NAMALWA (cell line): ENCODE measurements around the gene RAB7A.

ENCODE experiments used
- DNase-seq: peaks from one replicate; pipeline ENCODE4 v3.0.0-alpha.2; 2015; ENCODE audit warnings: low spot score

The RAB7A gene

DNA sequence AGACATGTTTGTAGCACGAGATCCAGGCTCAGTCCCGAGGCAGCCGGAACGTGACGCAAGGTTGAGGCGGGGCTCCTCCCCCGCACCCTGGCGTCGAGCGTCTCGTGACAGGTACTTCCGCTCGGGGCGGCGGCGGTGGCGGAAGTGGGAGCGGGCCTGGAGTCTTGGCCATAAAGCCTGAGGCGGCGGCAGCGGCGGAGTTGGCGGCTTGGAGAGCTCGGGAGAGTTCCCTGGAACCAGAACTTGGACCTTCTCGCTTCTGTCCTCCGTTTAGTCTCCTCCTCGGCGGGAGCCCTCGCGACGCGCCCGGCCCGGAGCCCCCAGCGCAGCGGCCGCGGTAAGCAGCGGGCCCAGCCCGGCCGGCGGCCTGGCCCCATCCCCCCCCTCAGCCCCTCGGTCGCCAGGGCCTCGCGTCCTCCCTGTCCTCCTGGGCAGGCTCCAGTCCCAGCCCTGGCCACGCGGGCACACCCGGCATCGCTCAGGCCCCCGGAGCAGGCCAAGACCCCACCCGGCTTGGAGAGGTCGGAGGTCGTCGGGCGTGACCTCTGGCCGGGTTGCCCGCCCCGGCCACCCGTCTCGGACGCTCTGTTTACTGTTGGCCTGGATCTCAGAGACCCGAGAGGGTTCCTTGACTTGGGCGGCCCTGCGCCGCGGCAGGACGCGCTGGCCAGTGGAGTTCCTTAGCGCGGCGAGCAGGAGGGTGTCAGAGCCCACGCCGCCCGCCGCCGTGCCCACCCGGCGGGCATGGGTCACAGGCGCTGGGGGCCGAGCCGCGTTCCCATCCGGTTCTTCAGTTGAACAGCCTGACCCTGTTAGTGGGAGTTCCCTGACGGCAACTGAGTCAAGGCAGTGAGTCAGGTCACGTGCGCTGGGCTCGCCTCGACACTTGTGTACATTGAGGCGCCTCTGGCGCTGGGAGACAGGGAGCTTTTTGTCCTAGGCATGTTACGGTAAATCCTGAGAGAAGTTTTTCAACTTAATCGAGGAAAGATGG is at the start of gene RAB7A:
Gene RAB7A (plus strand): TSS at position 161 of the 994 bp plus-strand sequence. CDS start 69,185 bp downstream, outside the sequence.
- DNase-seq: peak; percentile 98

DNA sequence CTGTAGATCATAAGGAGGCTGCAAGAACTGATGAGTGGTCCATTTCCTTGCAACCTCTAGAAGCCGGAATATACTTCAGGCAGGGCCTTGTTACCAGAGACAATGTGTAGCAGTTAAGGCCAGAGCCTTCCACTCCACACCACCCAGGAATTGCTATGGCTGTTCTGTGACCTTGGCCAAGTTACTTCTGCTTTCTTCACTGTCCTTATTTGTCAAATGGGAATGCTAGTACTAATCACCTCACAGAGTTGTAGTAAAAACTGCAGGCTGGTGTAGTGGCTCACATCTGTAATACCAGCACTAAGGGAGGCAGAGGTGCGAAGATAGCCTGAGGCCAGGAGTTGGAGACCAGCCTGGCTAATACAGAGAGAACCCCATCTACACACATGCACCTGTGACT is 46.6 kb upstream of the RAB7A start:
- DNase-seq: no peak

DNA sequence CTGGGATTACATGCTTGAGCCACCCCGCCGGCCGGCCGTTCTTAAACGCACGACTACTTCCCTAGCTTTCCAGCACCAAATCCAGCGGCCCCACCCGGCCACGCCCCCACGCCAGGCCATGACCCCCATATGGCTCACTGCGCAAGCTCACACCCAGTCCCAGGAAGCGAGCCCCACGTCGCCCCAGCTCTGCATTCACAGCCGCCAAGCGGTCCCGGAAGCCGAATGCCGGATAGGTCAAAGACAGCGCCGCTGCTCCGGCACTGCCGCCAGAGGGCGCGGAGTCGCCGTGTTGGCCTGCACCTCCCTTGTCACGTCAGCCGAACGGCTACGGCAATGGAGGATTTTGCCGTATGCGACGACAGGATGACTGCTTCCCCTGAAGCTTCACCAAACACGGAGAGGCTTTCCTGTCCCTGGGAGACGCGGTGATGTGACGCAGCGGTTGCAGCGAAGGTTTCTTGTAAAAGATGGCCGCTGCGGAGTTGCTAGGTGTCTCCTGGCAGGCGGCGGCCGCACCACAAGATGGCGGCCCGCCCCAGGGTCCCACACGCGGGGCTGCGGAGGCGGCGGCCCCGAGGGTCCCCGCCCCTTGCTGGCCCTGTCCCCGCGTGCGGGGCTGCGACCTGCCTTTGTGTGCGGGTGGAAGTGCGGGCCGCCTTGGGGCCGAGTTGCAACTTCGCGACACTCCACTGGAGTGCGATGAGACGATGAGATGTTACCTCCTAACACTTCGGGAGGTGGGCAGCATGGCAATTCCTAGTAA is 45.2 kb upstream of the RAB7A start:
- DNase-seq: peak; percentile 97

DNA sequence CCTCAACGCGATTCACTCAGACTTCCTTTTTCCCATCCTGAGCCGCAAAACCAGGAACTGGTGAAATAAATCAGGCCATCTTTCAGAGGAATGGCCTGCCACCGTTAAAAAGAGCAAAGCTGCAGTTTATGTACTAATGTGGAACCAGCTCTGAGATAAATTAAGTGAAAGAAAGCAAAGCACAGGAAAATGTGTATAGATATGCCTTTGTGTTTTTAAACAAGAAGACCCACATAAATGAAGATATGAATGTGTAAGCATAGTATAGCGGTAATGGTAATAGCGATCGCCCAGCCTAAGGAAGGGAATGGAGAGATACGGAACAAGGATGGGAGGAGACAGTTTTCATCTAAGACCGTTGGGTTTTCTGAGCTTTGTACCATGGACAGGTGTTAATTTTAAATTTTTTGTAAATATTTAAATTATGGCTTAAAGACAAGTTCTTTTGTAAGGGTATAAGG is 44.6 kb upstream of the RAB7A start:
- no peak for DNase-seq

DNA sequence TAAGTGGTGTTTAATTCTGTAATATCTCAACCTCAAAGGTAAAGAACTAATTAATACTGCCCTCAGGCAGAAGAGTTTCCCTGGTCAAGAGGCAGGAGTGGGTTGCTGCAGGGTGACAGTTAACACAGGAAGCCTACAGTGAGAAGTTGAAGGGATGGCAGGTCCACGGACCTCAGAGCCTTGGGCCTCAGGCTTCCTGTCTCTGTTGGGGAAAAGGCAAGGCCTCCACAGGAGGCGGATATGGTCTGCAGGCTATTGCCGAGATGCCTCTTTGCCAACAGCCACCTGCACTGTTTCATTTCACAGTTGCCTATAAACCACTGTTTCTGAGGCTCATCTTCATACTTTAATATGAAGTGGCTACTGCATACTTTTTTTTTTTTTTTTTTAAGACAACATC is 42.0 kb upstream of the RAB7A start:
- DNase-seq: no peak

DNA sequence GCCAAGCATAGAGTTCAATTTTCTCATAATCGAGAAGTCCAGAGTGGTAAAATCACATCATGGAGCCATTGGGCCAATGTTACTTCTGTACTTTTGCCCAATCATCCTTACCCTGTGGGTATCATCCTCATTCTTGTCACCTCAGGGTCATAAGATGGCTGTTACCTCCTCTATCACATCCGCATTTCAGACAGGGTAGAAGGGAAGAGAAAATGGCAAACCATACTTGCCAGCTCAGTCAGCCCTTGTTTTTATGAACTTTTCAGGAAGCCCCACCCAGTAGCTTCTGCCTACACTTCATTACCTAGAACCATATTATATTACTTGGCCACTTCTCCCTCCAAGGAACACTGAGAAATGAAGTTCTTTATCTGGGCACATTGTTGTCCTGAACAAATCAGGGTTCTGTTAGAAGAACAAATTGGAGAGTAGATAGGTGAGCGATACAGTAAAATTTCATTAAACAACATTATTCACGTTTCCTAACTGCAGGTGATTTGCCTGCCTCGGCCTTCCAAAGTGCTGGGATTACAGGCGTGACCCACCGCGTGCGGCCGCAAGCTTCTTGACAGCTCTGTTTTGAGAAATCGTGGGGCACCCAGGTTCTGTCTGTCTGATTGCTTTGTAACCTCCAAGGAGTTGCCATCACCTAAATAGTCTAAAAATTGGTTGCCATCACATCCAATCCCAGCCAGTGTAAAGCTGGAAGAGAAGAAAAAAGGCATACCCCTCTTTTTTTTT is 40.8 kb upstream of the RAB7A start:
- DNase-seq: no peak

DNA sequence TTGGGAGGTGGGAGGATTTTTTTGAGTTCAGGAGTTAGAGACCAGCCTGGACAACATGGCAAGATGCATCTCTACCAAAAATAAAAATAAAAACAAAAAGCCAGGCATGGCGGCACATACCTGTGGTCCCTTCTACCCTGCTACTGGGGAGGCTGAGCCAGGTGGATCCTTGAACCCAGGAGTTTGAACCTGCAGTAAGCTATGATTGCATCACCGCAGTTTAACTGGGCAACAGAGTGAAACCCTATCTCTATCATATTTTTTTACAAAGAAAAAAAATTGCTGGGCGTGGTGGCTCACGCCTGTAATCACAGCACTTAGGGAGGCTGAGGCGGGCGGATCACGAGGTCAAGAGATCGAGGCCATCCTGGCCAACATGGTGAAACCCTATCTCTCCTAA is 39.5 kb upstream of the RAB7A start:
- DNase-seq: no peak

DNA sequence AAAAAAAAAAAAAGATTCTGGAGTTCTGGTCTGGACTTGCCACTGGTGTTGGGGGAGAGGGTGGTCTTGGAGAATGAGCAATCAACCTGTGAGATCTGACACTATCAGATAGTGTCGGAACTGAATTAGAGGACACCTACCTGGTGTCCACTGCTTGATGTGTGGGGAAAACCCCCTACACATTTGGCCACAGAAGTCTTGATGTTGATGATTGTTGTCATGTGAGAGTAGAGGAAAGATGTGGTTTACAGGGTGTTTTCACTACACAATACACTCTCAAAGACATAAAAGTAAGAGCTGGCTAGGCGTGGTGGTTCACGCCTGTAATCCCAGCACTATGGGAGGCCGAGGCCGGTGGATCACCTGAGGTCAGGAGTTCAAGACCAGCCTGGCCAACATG is 36.9 kb upstream of the RAB7A start:
- DNase-seq: no peak

DNA sequence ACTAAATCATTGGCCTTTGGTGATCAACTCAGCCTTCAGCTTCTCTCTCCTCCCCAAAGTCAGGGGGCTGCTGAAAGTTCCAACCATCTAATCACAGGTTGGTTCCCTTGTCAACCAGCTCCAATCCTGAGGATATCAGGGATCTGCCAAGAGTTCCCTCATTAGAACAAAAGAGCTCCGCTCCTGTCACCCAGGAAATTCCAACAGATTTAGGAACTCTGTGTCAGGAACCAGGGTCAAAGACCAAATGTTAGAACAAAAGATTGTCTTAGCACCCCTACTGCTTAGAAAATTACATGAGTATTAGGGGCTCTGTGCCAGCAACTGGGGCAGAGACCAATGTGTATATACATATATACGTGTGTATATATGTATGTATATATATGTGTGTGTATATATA is 32.3 kb upstream of the RAB7A start:
- no peak for DNase-seq

DNA sequence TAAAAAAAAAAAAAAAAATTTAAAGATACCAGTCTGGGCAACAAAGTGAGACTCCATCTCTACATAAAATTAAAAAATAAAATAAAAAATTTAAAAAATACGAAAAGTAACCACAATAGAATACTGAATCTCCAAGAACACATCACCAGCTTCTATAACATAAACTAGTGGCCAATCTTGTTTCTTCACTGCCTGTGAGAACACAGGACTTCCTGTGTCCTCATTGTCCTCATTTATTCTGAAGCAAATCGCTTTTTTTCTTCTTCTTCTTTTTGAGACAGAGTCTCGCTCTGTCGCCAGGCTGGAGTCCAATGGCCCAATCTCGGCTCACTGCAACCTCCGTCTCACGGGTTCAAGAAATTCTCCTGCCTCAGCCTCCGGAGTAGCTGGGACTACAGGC is 28.6 kb upstream of the RAB7A start:
- DNase-seq: peak; percentile 23

DNA sequence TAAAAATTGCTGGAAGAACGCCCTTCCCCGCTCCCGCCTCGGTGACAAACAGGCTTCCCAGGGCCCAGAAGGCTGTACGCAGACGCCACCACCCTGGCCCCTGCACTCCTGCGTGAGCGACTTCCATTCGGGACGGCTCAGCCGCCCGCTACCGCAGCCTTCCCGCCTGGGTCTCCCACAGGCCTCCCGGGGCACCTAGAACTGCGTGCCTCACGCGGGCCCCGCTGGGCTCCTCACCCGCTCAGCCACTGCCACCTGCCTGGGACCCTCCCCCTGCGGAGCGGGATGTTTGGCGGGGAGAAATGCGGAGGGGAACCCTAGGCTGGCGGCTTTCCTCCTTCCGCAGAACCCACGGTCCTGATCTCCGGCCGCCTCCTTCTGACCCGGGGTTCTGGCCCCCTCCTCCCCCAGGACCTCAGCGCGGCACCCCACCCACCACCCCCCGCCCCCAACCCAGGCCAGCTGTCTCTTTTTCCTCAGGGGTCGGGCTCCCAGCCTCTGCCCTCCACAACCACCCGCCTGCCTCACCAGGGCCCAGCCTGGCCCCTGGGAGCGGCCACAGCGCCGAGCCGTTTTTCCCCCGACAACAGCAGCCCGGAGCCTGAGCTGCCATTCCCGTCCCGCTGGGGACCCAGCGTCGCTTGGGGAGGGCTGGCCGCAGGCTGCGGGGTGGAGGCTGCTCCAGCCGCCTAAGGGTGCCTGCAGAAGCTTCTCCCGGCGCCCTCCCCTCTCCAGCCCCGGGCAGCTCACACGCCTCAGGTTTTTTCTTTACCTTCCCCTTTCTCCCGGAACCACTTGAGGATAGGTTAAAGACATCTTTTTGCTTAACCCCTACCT is 27.6 kb upstream of the RAB7A start:
- no peak for DNase-seq

DNA sequence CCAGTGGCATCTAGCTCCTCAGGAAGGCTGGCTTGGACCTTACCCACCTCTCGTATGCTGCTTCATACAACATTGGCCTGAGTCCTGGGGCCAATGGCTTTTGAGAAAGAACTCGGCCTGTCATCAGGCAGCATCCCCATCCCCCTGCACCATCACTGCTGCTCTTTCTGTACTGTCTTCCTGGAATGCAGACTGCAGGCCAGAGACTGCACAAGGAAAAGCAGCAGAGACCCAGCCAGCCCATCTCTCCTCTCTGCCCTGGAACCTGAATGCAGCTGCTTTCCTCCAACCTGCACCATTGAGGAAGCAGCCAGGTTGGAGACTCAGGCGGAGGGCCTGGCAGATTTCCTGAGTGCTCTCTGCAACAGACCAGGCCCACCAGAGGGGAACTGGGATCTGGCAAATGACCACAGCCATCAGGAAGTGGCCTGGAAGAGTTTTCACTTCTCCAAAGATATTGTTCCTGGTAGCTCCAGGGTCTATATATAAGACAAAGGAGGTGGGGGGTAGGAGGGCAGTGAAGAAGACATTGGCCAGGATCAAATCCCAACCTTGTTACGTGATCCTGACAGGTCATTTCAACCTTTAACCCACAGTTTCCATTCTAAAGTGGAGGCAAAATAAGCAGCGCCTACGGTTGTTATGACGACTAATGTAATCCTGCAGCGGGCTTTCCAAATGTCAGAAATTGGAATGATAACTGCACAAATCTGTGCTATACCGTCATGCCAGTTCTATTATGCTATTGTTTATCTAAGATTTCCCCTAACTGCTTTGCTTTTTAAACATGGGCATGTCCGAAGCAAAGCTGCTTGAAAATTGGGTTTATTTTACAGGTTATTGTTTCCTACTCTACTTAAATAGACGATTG is 24.4 kb upstream of the RAB7A start:
- DNase-seq: no peak

DNA sequence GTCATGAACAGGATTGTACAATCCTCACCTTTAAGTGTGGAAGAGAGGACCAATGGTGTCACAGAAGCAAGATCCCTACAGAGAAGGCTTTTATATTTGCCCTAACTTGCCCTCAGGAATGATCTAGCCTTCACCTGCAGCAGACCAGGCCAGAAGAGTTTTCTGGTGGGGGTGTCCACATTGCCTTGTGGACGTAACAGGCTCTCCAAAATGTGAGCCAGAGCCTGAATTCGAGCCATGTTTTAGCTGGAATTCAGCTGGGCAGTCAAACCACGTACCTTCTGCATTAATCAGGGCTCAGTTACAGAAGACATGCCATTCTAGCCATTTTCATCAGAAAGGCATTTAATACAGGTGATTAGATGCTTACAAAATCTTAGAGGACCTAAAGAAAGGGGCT is 23.6 kb upstream of the RAB7A start:
- no peak for DNase-seq

DNA sequence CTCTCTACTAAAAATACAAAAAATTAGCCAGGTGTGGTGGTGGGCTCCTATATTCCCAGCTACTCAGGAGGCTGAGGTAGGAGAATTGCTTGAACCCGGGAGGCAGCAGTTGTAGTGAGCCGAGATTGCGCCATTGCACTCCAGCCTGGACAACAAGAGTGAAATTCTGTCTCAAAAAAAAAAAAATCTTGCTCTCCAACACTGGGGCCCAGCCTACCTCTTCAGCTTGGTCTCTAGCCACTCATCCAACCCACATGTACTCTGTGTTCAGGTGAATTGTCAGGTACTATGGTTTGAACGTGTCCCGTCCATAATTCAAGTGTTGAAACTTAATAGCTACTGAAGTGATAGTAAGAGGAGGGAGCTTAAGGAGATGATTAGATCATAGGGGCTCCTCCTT is 22.4 kb upstream of the RAB7A start:
- no peak for DNase-seq

DNA sequence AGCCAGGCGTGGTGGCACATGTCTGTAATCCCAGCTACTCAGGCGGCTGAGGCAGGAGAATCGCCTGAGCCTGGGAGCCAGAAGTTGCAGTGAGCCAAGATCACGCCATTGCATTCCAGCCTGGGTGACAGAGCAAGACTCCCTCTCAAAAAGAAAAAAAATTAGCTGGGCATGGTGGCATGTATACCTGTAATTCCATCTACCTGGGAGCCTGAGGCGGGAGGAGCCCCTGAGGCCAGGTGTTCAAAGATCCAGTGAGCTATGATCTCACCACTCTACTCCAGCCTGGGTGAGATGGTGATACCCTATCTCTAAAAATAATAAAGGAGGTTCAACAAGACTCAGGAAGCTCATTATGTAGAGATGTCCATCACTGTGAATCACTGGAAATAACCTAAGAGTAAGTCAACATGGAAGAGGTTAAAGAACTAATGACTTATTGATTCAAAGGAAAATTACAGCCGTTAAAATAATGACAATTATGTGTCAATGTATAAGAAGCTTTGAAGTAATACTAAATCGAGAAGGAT is 19.8 kb upstream of the RAB7A start:
- no peak for DNase-seq

DNA sequence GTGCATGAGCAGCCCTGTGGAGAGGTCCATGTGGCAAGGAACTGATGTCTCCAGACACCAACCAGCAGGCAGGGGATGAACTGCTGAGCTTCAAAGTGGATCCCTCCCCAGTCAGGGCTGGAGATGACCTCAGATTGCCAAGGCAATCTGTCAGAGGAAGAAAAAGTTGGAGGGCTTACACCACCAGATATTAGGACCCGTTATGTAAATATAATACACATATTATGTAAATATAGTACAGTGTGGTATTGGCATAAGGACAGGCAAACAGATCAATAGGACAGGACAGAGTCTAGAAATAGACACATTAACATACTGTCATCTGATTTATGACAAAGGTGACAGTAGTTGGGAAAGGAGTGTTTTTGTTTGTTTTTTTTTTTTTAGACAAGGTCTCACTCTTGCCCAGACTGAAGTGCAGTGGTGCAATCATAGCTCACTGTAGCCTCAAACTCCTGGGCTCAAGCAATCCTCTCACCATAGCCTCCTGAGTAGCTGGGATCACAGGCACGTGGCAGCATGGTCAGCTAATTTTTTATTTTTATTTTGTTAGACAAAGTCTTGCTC is 18.0 kb upstream of the RAB7A start:
- no peak for DNase-seq

DNA sequence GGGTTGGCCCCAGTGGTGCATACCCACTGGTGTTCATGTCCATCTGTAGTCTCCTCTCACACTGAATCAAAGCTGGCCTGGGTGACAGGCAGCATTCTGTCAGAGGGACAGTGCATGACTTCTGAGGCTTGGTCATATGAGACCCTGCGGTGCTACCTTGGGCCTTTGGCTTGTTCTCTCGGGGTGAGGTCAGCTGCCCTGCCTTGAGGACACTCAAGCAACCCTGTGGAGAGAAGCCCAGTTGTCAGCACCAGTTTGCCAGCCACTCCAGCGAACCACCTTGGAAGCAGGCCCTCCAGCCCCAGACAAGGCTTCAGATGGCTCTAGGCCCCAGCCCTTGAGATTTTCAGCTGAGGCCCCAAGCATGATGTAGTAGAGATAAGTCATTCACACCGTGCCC is 16.9 kb upstream of the RAB7A start:
- DNase-seq: no peak

DNA sequence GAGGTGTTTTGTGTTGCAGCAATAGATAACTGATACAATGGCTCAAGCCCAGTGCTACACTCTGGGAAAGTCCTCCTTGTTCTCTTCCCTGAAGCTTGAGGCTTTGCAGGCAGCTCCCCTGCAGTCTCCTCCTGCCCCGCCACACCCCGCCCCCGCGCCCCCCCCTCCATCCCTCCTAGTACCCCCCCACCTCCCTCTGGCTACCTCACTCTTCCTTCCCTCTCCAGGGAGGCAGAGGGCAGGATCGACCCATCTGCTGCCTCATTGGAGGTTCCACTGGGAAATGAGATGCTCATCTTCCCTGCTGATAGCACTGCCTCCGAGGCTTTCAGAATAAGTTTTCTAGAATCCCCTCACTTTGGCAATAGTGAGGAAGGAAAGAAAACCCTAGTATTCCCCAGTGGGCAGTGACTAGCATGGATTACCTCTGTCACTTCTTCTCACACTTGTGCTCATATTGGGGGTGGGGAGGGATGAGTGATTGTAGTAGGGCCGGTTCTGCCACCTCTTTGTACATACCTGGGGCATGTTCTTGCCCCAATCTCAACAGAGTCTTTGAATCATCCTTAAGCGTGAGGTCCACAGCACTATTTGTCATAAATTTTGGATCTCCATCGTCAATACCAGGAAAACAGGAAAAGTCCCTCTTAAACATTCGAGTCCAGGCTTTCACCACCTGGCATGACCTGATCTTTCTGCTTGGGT is 16.3 kb upstream of the RAB7A start:
- no peak for DNase-seq

DNA sequence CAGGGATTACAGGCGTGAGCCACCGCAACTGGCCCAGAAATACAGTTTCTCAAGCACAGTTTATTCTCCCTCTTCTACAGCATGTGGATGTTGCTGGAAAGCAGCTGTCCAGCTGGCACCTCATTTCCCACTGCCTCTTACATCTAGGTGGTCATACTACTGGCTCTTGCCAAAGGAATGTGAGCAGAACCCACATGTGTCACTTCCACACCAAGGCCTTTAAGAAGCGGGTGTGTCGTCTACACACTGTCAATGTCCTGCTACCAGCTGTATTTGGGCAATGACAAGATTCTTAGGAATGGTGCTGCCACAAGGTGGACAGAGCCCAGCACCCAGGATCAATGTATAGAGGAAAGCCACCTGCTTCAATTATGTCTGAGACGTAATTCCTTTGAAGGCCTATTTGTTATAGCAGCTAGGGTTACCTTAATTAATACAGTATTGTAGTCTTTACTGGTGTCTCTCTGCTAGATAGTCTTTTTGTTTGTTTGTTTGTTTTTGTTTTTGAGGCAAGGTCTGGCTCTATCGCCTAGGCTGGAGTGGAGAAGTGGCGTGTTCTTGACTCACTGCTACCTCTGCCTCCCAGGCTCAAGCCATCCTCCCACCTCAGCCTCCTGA is 15.1 kb upstream of the RAB7A start:
- DNase-seq: no peak
